Ascending aorta (tissue), 2 donors: Measurements from ENCODE around the gene SEC14L1. TPM values are rescaled to one million over a fixed set of nuclear protein-coding genes. Genes with fewer than 3 reads are reported as not detected.

Experiments
- DNase-seq, 2 donors: peaks; one replicate each; pipeline ENCODE4 v3.0.0-alpha.2; 2019; ENCODE audit warnings: low spot score in 2 of 2
- H3K27ac ChIP-seq, 2 donors: fragments of 200-600 bp; sonication (generic); one replicate each; pipeline ENCODE4 v1.5.1; 2016 to 2017; ENCODE audit warnings: mild to moderate bottlenecking in 1 of 2
- H3K27me3 ChIP-seq: fragments of 200-600 bp; sonication (generic); one replicate; pipeline ENCODE4 v1.5.1; 2017
- H3K36me3 ChIP-seq, 2 donors: fragments of 200-600 bp; sonication (generic); one replicate each; pipeline ENCODE4 v1.5.1; 2016
- H3K4me1 ChIP-seq, 2 donors: fragments of 200-600 bp; sonication (generic); one replicate each; pipeline ENCODE4 v1.5.1; 2016 to 2017; ENCODE audit warnings: mild to moderate bottlenecking in 1 of 2
- H3K4me3 ChIP-seq, 2 donors: fragments of 200-600 bp; sonication (generic); one replicate each; pipeline ENCODE4 v1.5.1; 2016 to 2017; ENCODE audit warnings: mild to moderate bottlenecking in 1 of 2
- H3K9me3 ChIP-seq, 2 donors: fragments of 200-600 bp; sonication (generic); one replicate each; pipeline ENCODE4 v1.5.1; 2016
- CTCF ChIP-seq, 3 experiments: fragments of 200-600 bp in 2 of 3; fragments of 450-650 bp in 1 of 3; sonication (generic) in 2 of 3; IDR thresholded peaks; one replicate each; pipeline ENCODE4 v1.5.1; 2016 to 2019; ENCODE audit warnings: antibody characterized with exemption in 3 of 3, mild to moderate bottlenecking in 1 of 3, moderate library complexity in 1 of 3
- intact Hi-C: fragments of 100-400 bp; cut with DNase I; formaldehyde crosslinking; loops from one replicate; pipeline ENCODE4 v1.15.1; 2023
- total RNA-seq: library from RNA; depleted of rRNA; stranded (reverse); fragments of >200 nt; gene quantifications from one replicate; pipeline ENCODE4 v1.1.0, GENCODE V29; 2016

Gene SEC14L1
- total RNA-seq, 1 donor from 2014 or later = 176 TPM

DNA sequence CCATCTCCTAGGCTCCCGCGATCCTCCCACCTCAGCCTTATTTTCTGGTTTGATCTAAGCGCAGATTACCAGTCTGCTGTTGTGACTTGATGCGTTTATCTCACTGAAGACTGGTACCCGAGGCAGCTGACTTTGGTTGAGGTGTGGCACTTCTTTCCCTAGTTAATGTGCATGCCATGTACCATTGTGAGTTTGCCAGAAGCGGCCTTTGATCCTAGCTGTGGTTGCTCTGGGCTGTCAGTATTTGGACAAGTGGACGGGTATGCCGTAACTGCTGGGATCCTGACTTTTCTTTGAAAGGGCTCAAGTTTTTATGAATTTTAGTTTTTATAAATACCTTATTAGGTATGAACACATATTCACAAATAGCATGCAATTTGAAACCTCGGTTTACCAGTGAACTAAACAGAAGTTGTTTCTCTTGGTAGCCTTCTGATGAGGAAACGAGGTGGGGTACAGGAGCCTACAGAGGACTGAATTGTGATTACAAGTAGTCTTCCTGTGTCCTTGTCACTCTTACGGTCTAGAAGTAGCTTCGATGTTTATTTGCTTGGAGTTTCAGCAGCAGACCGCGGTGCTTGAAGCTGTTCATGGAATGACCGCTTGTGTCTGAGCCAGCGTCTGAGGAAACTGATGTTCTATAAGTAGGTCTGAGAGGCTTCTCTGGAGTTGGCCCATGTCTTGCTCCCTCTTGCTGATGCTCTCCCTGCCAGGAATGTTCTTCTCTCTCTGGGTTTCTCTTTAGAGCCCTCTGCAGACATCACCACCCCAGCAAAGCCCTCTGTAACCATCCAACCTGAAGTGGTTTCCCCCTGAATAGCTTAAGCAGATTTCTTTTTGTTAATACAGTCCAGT lies 40.0 kb downstream of the SEC14L1 start:
- Histone ChIP-seq H3K4me3 (no peak overlapping the region), H3K9me3 (peaks cover 0 to under 1% of the 10 kb centered on the region in 2 donors), H3K27ac (no peak overlapping the region), H3K4me1 (peaks cover 0 to 8% of the 10 kb centered on the region in 2 donors), H3K27me3 (no peaks in the 10 kb centered on the region), H3K36me3 (no peaks in the 10 kb centered on the region)
- intact Hi-C loops = no loop called here
- no peak for TF ChIP-seq CTCF (IDR thresholded peaks at IDR 0.05)
- DNase-seq = no peak

DNA sequence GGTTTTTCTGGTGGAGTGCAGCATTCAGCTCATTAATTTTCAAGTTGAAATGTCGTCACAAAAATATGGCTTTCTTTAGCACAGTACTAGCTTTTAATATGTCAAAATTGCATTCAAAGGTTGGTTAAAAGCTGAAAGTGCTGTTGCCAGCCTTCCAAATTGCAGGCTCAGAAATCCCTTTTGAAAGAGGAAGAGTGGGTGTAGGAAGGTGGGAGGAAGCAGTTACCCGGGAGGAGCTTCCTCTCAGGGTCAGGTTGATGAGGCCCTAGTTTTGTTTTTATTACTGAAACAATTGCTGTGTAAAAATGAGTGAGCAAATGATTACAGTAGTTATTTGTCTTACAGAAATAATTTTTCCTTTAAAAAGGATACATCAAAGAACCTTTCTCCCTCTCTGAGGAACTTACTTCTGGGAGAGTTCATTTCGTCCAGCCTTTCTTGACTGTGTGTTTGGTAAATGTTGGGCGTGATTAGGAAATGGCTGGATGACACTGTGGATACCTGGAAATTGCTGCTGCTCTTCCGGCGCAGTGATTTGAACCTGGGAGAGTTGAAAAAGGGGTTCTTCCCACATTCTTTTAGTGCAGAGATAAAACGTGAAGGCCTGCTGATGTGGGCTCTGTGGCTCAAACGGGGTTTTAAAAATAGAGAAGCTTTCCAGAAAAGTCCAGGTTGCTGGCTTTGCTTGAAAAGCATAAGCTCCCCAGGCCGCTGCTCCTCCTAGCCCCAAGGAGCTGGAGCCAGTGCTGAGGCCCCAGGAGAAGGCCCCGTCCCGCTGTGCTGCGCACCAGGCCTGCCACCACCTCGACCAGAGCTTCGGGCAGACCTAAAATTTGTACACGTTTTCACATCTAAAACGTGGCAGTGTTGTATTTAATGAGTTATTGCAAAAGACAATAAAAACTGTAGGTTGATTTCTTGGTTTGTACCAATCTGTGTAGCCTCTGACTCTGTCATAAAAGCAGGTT lies 41.7 kb downstream of the SEC14L1 start:
- no peak overlapping the region for H3K27ac ChIP-seq
- H3K36me3 ChIP-seq = no peaks in the 10 kb centered on the region
- intact Hi-C loops = no loop called here
- DNase-seq = no peak
- TF ChIP-seq CTCF (IDR thresholded peaks at IDR 0.05) = no peak
- no peaks in the 10 kb centered on the region for H3K27me3 ChIP-seq
- H3K4me1 ChIP-seq = peaks cover 0 to 11% of the 10 kb centered on the region in 2 donors
- H3K9me3 ChIP-seq = no peaks in the 10 kb centered on the region
- no peak overlapping the region for H3K4me3 ChIP-seq

GRCh38 chr17:77184474-77184873 lies 43.7 kb downstream of the SEC14L1 start:
- no peak overlapping the region for H3K27ac ChIP-seq
- intact Hi-C loops = no loop called here
- DNase-seq = no peak

GRCh38 chr17:77185137-77185536 lies 44.4 kb downstream of the SEC14L1 start:
- no peaks in the 10 kb centered on the region for H3K9me3 ChIP-seq
- intact Hi-C loops = no loop called here
- H3K27me3 ChIP-seq = no peaks in the 10 kb centered on the region
- no peak for TF ChIP-seq CTCF (IDR thresholded peaks at IDR 0.05)
- H3K27ac ChIP-seq = no peak overlapping the region
- DNase-seq = no peak
- H3K4me1 ChIP-seq = peaks cover 0 to 11% of the 10 kb centered on the region in 2 donors
- no peaks in the 10 kb centered on the region for H3K36me3 ChIP-seq
- no peak overlapping the region for H3K4me3 ChIP-seq

More at GRCh38 chr17:77184474-77184873, 43.7 kb downstream of the SEC14L1 start:
- H3K9me3 ChIP-seq = no peaks in the 10 kb centered on the region
- no peak overlapping the region for H3K4me3 ChIP-seq
- H3K36me3 ChIP-seq = no peaks in the 10 kb centered on the region
- TF ChIP-seq CTCF (IDR thresholded peaks at IDR 0.05) = no peak
- peaks cover 0 to 11% of the 10 kb centered on the region in 2 donors for H3K4me1 ChIP-seq
- no peaks in the 10 kb centered on the region for H3K27me3 ChIP-seq

DNA sequence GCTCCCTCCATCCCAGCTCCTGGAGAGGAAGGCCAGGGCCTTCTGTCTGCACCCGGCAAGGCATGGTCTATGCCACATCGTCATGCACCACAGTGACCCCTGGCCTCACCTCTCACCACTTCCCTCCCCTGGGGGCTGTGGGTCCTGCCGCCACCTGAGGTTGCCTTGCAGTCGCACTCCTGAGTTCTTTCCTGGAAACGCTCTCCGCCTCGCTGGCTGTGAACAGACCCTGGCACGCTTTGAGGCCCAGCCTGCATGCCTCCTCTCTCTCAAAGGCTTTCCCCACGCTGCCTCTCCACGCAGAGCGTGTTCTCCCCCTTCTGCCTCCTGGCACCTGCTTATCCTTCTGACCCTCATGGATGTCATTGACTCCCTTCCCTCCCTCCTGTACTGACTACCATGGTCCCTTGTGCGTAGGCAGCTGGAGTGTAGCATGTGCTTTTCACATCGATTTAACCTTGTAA lies 45.4 kb downstream of the SEC14L1 start:
- H3K27ac ChIP-seq = no peak overlapping the region
- no peaks in the 10 kb centered on the region for H3K27me3 ChIP-seq
- peaks cover 0 to 11% of the 10 kb centered on the region in 2 donors for H3K4me1 ChIP-seq
- DNase-seq = no peak
- no peak overlapping the region for H3K4me3 ChIP-seq
- no peak for TF ChIP-seq CTCF (IDR thresholded peaks at IDR 0.05)
- no peaks in the 10 kb centered on the region for H3K9me3 ChIP-seq
- intact Hi-C loops = no loop called here
- no peaks in the 10 kb centered on the region for H3K36me3 ChIP-seq
